ENCODE results near the gene TGFB3.

- TF ChIP-seq CTCF (IDR thresholded peaks at IDR 0.05) (no peak), POLR2AphosphoS5 (IDR thresholded peaks at IDR 0.05) (no peak)
These were observed 26.1 kb upstream of the TGFB3 start for GRCh38 chr14:76007852-76008251.
